Neural progenitor cell (in vitro differentiated cells): ENCODE measurements around the gene EVL. TPM values are rescaled to one million over a fixed set of nuclear protein-coding genes. Genes with fewer than 3 reads are reported as not detected.

ENCODE experiments used
- DNase-seq: peaks from one replicate; pipeline ENCODE4 v3.0.0-alpha.2; 2016; ENCODE audit warnings: low spot score
- H2AFZ ChIP-seq: fragments of 200-600 bp; sonication (generic); replicated peaks from 2 replicates; pipeline ENCODE4 v1.6.1; 2016; ENCODE audit warnings: antibody characterized with exemption
- H3F3A ChIP-seq: fragments of 200-600 bp; sonication (generic); 2 replicates; pipeline ENCODE4 v1.6.1; 2016; ENCODE audit warnings: antibody characterized with exemption, low read depth
- H3K27ac ChIP-seq: fragments of 200-600 bp; sonication (generic); 2 replicates; pipeline ENCODE4 v1.5.1; 2016; ENCODE audit warnings: mild to moderate bottlenecking
- H3K27me3 ChIP-seq: fragments of 200-600 bp; sonication (generic); 2 replicates; pipeline ENCODE4 v1.6.1; 2016; ENCODE audit warnings: mild to moderate bottlenecking, moderate library complexity
- H3K36me3 ChIP-seq: fragments of 200-600 bp; sonication (generic); 2 replicates; pipeline ENCODE4 v1.5.1; 2016
- H3K4me1 ChIP-seq: fragments of 200-600 bp; sonication (generic); 2 replicates; pipeline ENCODE4 v1.6.1; 2016; ENCODE audit warnings: mixed run types
- H3K4me2 ChIP-seq: fragments of 200-600 bp; sonication (generic); 2 replicates; pipeline ENCODE4 v1.6.1; 2016
- H3K4me3 ChIP-seq: fragments of 200-600 bp; sonication (generic); 2 replicates; pipeline ENCODE4 v1.5.1; 2016
- H3K79me2 ChIP-seq: fragments of 200-600 bp; sonication (generic); 2 replicates; pipeline ENCODE4 v1.6.1; 2016; ENCODE audit warnings: low read depth
- H3K9ac ChIP-seq: fragments of 200-600 bp; sonication (generic); 2 replicates; pipeline ENCODE4 v1.6.1; 2016
- H3K9me3 ChIP-seq: fragments of 200-600 bp; sonication (generic); 2 replicates; pipeline ENCODE4 v1.5.1; 2016; ENCODE audit warnings: low read depth
- H4K20me1 ChIP-seq: fragments of 200-600 bp; sonication (generic); 2 replicates; pipeline ENCODE4 v1.6.1; 2016; ENCODE audit warnings: low read depth
- H3K27ac Mint-ChIP-seq: 3 replicates; pipeline ENCODE4 v1.8.0; 2021; ENCODE audit warnings: mixed read lengths
- H3K27me3 Mint-ChIP-seq: 2 replicates; pipeline ENCODE4 v1.8.0; 2022; ENCODE audit warnings: low read depth, mild to moderate bottlenecking, inconsistent platforms, moderate library complexity, mixed read lengths; ENCODE audit not compliant: insufficient read depth
- H3K36me3 Mint-ChIP-seq: 3 replicates; pipeline ENCODE4 v1.8.0; 2021; ENCODE audit warnings: mixed read lengths
- H3K4me1 Mint-ChIP-seq: 3 replicates; pipeline ENCODE4 v1.8.0; 2021; ENCODE audit warnings: mixed read lengths
- H3K4me3 Mint-ChIP-seq: 3 replicates; pipeline ENCODE4 v1.8.0; 2021; ENCODE audit warnings: mild to moderate bottlenecking, moderate library complexity, mixed read lengths
- H3K9me3 Mint-ChIP-seq: 3 replicates; pipeline ENCODE4 v1.8.0; 2020; ENCODE audit warnings: mixed read lengths
- EZH2 ChIP-seq: fragments of 200-600 bp; sonication (generic); IDR thresholded peaks from 2 replicates; pipeline ENCODE4 v1.6.1; 2017; ENCODE audit warnings: antibody characterized with exemption, mild to moderate bottlenecking, moderate library complexity
- EZH2phosphoT487 ChIP-seq: fragments of 200-600 bp; sonication (generic); IDR thresholded peaks from 2 replicates; pipeline ENCODE4 v1.6.1; 2017; ENCODE audit warnings: antibody characterized with exemption
- total RNA-seq: library from RNA; depleted of rRNA; stranded (reverse); fragments of >200 nt; gene quantifications from 2 replicates; pipeline ENCODE4 v1.2.3, GENCODE V29; 2015; ENCODE audit warnings: low replicate concordance
- TF ChIP-seq, protein P1 (sequence below): fragments of 200-600 bp; sonication (generic); IDR thresholded peaks from 2 replicates; pipeline ENCODE4 v1.5.1; 2017; ENCODE audit warnings: antibody characterized with exemption, mild to moderate bottlenecking

Gene EVL
- total RNA-seq, 1 donor from 2014 or later = 49.2 TPM

DNA sequence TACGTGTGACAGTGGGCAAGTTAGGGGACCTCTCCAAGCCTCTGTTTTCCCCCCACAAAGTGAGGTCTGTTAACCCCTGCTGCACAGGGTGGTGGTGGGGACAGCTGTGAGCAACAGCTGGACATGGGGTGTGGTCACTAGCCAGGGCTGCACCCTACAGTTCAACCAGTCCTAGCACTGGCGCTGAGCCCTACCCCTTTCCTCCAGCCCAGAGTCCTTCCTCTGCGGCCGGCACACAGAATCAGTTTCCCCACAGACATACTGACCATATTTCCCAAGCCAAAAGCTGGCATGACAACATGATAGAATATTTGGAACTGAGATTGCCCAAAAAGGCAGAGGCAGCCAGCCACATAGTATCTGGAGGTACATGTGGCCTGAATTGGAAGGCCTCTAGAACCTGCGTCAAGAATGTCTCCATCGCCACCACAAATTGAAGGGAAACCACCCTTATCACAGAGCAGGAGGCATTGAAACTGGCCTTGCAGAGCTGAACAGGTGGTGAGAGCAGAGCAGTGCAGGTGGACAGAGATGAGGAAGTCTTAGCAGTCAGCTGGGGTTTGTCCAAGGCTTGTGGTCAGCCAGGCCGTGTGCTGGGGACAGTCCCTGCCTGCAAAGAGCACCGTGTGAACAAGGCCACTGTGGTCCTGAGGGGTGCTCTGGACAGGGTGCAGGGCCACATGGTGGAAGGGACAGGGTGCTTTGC lies 73.0 kb downstream of the EVL start:
- Histone ChIP-seq H3K4me1 (peaks cover 13% of the 10 kb centered on the region), H3K36me3 (no peaks in the 10 kb centered on the region), H3K27ac (no peak overlapping the region), H3K27me3 (no peaks in the 10 kb centered on the region), H2AFZ (no peak overlapping the region), H3K79me2 (no peaks in the 10 kb centered on the region), H3K9ac (no peak overlapping the region), H3K4me3 (no peak overlapping the region), H3K9me3 (no peaks in the 10 kb centered on the region), H3F3A (peaks cover 13% of the 10 kb centered on the region), H4K20me1 (no peaks in the 10 kb centered on the region), H3K4me2 (no peak overlapping the region)
- TF ChIP-seq EZH2 (no peak), EZH2phosphoT487 (no peak)
- TF ChIP-seq, protein P1, sequence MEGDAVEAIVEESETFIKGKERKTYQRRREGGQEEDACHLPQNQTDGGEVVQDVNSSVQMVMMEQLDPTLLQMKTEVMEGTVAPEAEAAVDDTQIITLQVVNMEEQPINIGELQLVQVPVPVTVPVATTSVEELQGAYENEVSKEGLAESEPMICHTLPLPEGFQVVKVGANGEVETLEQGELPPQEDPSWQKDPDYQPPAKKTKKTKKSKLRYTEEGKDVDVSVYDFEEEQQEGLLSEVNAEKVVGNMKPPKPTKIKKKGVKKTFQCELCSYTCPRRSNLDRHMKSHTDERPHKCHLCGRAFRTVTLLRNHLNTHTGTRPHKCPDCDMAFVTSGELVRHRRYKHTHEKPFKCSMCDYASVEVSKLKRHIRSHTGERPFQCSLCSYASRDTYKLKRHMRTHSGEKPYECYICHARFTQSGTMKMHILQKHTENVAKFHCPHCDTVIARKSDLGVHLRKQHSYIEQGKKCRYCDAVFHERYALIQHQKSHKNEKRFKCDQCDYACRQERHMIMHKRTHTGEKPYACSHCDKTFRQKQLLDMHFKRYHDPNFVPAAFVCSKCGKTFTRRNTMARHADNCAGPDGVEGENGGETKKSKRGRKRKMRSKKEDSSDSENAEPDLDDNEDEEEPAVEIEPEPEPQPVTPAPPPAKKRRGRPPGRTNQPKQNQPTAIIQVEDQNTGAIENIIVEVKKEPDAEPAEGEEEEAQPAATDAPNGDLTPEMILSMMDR = no peak
- H3K27ac Mint-ChIP-seq = no peak overlapping the region
- H3K4me1 Mint-ChIP-seq = peaks cover 14% of the 10 kb centered on the region
- no peak for DNase-seq
- no peak overlapping the region for H3K4me3 Mint-ChIP-seq
- H3K27me3 Mint-ChIP-seq = peaks cover 7% of the 10 kb centered on the region
- no peaks in the 10 kb centered on the region for H3K9me3 Mint-ChIP-seq
- peaks cover 21% of the 10 kb centered on the region for H3K36me3 Mint-ChIP-seq

DNA sequence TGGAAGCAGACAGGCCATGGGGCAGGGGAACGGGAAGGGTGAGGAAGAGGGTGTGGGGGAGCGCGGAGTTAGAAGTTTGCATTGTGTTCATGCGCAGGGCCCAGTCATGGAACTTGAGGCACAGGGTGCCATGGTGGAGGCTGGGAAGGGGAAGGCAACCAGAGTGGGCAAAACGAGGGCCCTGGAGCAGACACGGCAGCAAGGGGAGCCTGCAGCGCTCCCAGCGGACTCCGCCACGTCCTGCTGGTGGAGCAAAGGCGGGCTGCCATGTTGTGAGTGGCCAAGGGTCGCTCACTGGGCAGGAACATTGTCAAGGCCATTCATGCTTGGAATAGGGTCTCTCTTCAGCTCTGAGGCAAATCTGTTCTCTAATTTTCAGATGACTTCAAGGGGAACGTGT lies 73.7 kb downstream of the EVL start:
- Mint-ChIP-seq H3K27me3 (peaks cover 7% of the 10 kb centered on the region), H3K36me3 (peaks cover 16% of the 10 kb centered on the region), H3K4me3 (no peak overlapping the region), H3K27ac (no peak overlapping the region), H3K4me1 (peaks cover 14% of the 10 kb centered on the region), H3K9me3 (no peaks in the 10 kb centered on the region)
- Histone ChIP-seq H3K27ac (no peak overlapping the region), H3K36me3 (no peaks in the 10 kb centered on the region), H3K4me3 (no peak overlapping the region), H3K27me3 (no peaks in the 10 kb centered on the region), H3K79me2 (no peaks in the 10 kb centered on the region), H3K9me3 (no peaks in the 10 kb centered on the region), H3K4me1 (peaks cover 13% of the 10 kb centered on the region), H3F3A (peaks cover 13% of the 10 kb centered on the region), H3K9ac (no peak overlapping the region), H4K20me1 (no peaks in the 10 kb centered on the region), H2AFZ (no peak overlapping the region), H3K4me2 (no peak overlapping the region)
- DNase-seq = no peak
- no peak for TF ChIP-seq EZH2
- TF ChIP-seq, protein P1 = no peak
- TF ChIP-seq EZH2phosphoT487 = no peak

DNA sequence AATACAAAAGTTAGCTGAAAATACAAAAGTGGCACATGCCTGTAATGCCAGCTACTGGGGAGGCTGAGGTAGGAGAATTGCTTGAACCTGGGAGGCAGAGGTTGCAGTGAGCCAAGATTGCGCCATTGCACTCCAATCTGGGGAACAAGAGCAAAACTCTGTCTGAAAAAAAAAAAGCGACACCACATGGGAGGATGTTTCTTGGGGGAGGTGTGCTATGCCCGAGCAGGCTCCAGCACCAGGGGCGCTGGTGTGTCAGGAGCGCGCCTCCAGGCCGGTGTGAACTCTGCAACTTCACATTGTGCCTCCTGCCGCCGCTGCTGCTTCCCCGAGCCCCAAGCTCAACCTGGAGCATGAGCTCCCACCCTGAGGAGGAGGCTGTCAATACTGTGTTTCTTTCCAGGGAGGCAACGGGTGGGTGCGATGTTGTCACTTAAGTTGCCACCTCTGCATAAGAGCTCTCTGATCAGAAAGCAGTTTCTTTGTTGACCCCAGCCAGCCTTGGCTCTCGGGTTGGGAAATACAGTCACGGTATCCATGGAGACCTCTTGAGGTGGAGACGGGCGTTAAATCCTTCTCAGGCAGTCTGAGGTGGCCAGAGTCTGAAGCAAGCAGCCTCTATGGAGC lies 75.3 kb downstream of the EVL start:
- no peak overlapping the region for H3K9ac ChIP-seq
- H4K20me1 ChIP-seq = no peaks in the 10 kb centered on the region
- H3K4me3 ChIP-seq = no peak overlapping the region
- no peaks in the 10 kb centered on the region for H3K9me3 Mint-ChIP-seq
- no peak overlapping the region for H2AFZ ChIP-seq
- H3K27ac Mint-ChIP-seq = peak overlapping the region; percentile 83
- H3K4me2 ChIP-seq = peak overlapping the region; percentile 69
- no peaks in the 10 kb centered on the region for H3K9me3 ChIP-seq
- peaks cover 13% of the 10 kb centered on the region for H3K4me1 ChIP-seq
- H3K27ac ChIP-seq = no peak overlapping the region
- H3F3A ChIP-seq = peaks cover 13% of the 10 kb centered on the region
- H3K27me3 ChIP-seq = no peaks in the 10 kb centered on the region
- no peaks in the 10 kb centered on the region for H3K79me2 ChIP-seq
- H3K36me3 Mint-ChIP-seq = peaks cover 11% of the 10 kb centered on the region
- no peak overlapping the region for H3K4me3 Mint-ChIP-seq
- H3K4me1 Mint-ChIP-seq = peaks cover 14% of the 10 kb centered on the region
- TF ChIP-seq, protein P1 = peak; percentile 61
- TF ChIP-seq EZH2phosphoT487 (no peak), EZH2 (no peak)
- peak; percentile 88 for DNase-seq
- H3K27me3 Mint-ChIP-seq = peaks cover 7% of the 10 kb centered on the region
- no peaks in the 10 kb centered on the region for H3K36me3 ChIP-seq
